ENCODE results near the gene ALDH4A1. TPM values are rescaled to one million over a fixed set of nuclear protein-coding genes. Genes with fewer than 3 reads are reported as not detected.

ALDH4A1 gene, protein sequence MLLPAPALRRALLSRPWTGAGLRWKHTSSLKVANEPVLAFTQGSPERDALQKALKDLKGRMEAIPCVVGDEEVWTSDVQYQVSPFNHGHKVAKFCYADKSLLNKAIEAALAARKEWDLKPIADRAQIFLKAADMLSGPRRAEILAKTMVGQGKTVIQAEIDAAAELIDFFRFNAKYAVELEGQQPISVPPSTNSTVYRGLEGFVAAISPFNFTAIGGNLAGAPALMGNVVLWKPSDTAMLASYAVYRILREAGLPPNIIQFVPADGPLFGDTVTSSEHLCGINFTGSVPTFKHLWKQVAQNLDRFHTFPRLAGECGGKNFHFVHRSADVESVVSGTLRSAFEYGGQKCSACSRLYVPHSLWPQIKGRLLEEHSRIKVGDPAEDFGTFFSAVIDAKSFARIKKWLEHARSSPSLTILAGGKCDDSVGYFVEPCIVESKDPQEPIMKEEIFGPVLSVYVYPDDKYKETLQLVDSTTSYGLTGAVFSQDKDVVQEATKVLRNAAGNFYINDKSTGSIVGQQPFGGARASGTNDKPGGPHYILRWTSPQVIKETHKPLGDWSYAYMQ
- 11.2 and 40.7 TPM in 2 replicates for total RNA-seq (2011; cell fraction: chromatin; rRNA removed; ENCODE audit: low replicate concordance)
- total RNA-seq (2011; cell fraction: nucleolus; rRNA removed), result 26.5 and 44.0 TPM in 2 replicates
- 15.6 and 16.3 TPM in 2 replicates for total RNA-seq (2011; cell fraction: nucleoplasm; rRNA removed)
- total RNA-seq (2014; rRNA removed) (27.2 and 28.7 TPM in 2 replicates), total RNA-seq (2014; rRNA removed; fragmentation: Illumina TruSeq; extraction: Trizol) (4.8 and 6.7 TPM in 2 replicates), total RNA-seq (2015; rRNA removed; fragmentation: Illumina TruSeq; extraction: Trizol) (16.6 and 17.0 TPM in 2 replicates), total RNA-seq (2021) (29.2 and 31.4 TPM in 2 replicates), polyA plus RNA-seq (2011; rRNA removed) (18.8 and 22.1 TPM in 2 replicates), polyA plus RNA-seq (2014; fragmentation: Illumina TruSeq; extraction: Trizol) (15.2 and 21.6 TPM in 2 replicates), polyA plus RNA-seq (2014; fragmentation: Nextera tagmentation; extraction: Ambion mirVana) (under 1 TPM; 0.27 to 0.73 TPM), polyA plus RNA-seq (2014; rRNA removed) (31.2 and 34.3 TPM in 2 replicates), polyA minus RNA-seq (2011; rRNA and poly(A)+ RNA removed) (4.7 and 11.0 TPM in 2 replicates), Bru-seq, nascent RNA (percentile 62 among the genes with signal in this experiment), BruChase-seq, experiment 1, labeled RNA remaining after a 2-hour chase (percentile 54 among the genes with signal in this experiment), BruChase-seq, experiment 2, labeled RNA remaining after a 6-hour chase (percentile 62 among the genes with signal in this experiment)
- polyA plus RNA-seq (2011; cell fraction: cytosol; rRNA removed), result 19.8 and 47.1 TPM in 2 replicates
- 30.2 and 60.5 TPM in 2 replicates for polyA plus RNA-seq (2011; cell fraction: nucleus; rRNA removed)
- 27.3 and 32.5 TPM in 2 replicates for polyA plus RNA-seq (2012)
- polyA minus RNA-seq (2011; cell fraction: cytosol; rRNA and poly(A)+ RNA removed), result 15.9 and 21.1 TPM in 2 replicates
- 13.7 and 17.0 TPM in 2 replicates for polyA minus RNA-seq (2011; cell fraction: nucleus; rRNA and poly(A)+ RNA removed)
- long read RNA-seq, experiment 1, partial matches to known transcripts, result 26 of 35 reads
- long read RNA-seq, experiment 1, other reads (novel, unspliced or antisense), result 7 of 35 reads
- long read RNA-seq, experiment 2, transcript ALDH4A1-202 (15 exons, 3,363 nt), result major isoform, 10 of 38 reads
- long read RNA-seq, experiment 2, partial matches to known transcripts, result 12 of 38 reads
- long read RNA-seq, experiment 2, other reads (novel, unspliced or antisense), result 12 of 38 reads
- long read RNA-seq, experiment 3, partial matches to known transcripts, result 7 of 14 reads
- long read RNA-seq, experiment 3, other reads (novel, unspliced or antisense), result 2 of 14 reads

DNA sequence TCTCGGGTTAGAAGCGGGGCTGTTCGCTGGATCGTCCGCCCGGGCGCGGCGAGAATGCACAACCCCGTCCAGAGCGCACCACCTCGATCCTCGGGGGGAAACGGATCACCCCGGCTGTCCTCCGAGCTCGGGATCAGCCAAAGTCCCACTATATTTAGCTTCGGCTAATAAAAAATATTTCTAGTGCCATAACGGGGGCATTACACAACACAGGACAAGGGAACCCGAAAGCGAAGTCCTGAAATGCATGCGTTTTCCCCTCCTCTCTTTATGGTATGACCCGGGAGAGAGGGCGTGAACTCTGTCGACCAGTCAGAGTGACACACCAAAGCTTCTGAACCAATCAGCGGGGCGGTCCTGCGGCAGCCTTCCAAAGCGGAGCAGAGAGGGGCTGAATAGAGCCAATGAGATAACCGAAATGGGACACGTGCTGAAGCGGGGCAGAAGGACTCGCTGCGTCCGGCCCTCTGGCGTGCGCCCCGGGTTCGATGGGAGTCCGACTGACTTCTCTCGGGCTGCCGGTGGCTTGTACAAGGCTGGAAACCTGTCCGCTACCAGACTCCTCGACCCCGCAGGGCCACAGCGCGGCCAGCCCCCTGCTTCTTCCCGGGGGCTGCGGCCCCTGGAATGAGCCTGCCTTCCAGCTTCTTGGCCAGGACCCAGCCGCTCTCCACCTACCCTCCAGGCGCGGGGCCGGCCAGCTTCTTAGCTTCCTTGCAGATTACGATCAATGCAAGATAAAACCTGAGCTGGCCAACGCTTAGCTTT is at the start of gene ALDH4A1:
TSS of gene ALDH4A1 (minus strand) at position 33 of the 768 bp plus-strand sequence. CDS start at position 1, 32 bp downstream.
- Histone ChIP-seq H3K4me2 (ENCODE audit: insufficient read depth, low read length) (peak within 1 kb of the TSS; percentile 80), H3K4me3 (peak within 1 kb of the TSS; percentile 77), H3K27me3 (ENCODE audit: control insufficient read depth in 2 of 2, insufficient read depth in 2 of 2, low read length in 2 of 2) (no peaks in the 10 kb centered on the region), H3K9me3 (replicated peaks; ENCODE audit: control insufficient read depth, insufficient read depth, low read depth, low read length) (no peaks in the 10 kb centered on the region), H3K27ac (ENCODE audit: extremely low read depth, low read depth, low read length) (peak within 1 kb of the TSS; percentile 92), H4K20me1 (replicated peaks; ENCODE audit: control insufficient read depth, insufficient read depth, low read length) (0 out of 2 replicates have a peak, but pooled peaks cover 4% of the 10 kb centered on the region), H3K9ac (ENCODE audit: insufficient read depth in 1 of 2, low read depth in 2 of 2, low read length in 2 of 2) (peak within 1 kb of the TSS; percentile 89), H3K4me1 (replicated peaks in 1 of 2; ENCODE audit: control insufficient read depth in 2 of 2, insufficient read depth in 2 of 2, low read length in 2 of 2) (peaks cover 30% of the 10 kb centered on the region in 2 experiments), H3K36me3 (ENCODE audit: control insufficient read depth, insufficient read depth, low read length) (0 out of 3 replicates have a peak, but pooled peaks cover under 1% of the 10 kb centered on the region), H3K9me1 (ENCODE audit: control insufficient read depth, insufficient read depth, low read length) (no peaks in the 10 kb centered on the region), H3K79me2 (ENCODE audit: control insufficient read depth, insufficient read depth, low read length) (peaks cover 11% of the 10 kb centered on the region; the same call in 1 of the 3 replicates), H2AFZ (ENCODE audit: low read depth, low read length) (peak within 1 kb of the TSS; percentile 99)
- DNase-seq (ENCODE audit: extremely low read depth in 1 of 4, low spot score in 3 of 4) (peak; percentile 98 to 100 (median 98)), ATAC-seq (peak; percentile 96), FAIRE-seq (peak; percentile 99)
- in situ Hi-C loops (cut with MboI) (loop anchor here (10.0 kb wide), 1 partner anchor 322 kb away; no protein-coding TSS in a partner anchor), intact Hi-C loops (cut with micrococcal nuclease) (loop anchor here (10.0 kb wide), 1 partner anchor 752 kb away; no protein-coding TSS in a partner anchor)
- ChIA-PET CTCF (ENCODE audit: low intra/inter-chr PET ratio) (interaction anchor here (0.7 to 1.9 kb wide), 2 partner anchors 10 to 18 kb away, joined by 3 to 7 read pairs; no protein-coding TSS in a partner anchor), POLR2A (interaction anchor here (0.5 to 1.9 kb wide), 10 partner anchors 9 to 758 kb away, joined by 3 to 13 read pairs (median 3); partner anchors contain the start of genes EMC1 and MRTO4)
- no TSS peak for BruUV-seq (replicated peaks)
- under 1% methylated on average over 54 of the region's 55 CpGs for WGBS (ENCODE audit: insufficient coverage, low coverage, missing lambda C conversion rate)
- TF ChIP-seq, protein P1, sequence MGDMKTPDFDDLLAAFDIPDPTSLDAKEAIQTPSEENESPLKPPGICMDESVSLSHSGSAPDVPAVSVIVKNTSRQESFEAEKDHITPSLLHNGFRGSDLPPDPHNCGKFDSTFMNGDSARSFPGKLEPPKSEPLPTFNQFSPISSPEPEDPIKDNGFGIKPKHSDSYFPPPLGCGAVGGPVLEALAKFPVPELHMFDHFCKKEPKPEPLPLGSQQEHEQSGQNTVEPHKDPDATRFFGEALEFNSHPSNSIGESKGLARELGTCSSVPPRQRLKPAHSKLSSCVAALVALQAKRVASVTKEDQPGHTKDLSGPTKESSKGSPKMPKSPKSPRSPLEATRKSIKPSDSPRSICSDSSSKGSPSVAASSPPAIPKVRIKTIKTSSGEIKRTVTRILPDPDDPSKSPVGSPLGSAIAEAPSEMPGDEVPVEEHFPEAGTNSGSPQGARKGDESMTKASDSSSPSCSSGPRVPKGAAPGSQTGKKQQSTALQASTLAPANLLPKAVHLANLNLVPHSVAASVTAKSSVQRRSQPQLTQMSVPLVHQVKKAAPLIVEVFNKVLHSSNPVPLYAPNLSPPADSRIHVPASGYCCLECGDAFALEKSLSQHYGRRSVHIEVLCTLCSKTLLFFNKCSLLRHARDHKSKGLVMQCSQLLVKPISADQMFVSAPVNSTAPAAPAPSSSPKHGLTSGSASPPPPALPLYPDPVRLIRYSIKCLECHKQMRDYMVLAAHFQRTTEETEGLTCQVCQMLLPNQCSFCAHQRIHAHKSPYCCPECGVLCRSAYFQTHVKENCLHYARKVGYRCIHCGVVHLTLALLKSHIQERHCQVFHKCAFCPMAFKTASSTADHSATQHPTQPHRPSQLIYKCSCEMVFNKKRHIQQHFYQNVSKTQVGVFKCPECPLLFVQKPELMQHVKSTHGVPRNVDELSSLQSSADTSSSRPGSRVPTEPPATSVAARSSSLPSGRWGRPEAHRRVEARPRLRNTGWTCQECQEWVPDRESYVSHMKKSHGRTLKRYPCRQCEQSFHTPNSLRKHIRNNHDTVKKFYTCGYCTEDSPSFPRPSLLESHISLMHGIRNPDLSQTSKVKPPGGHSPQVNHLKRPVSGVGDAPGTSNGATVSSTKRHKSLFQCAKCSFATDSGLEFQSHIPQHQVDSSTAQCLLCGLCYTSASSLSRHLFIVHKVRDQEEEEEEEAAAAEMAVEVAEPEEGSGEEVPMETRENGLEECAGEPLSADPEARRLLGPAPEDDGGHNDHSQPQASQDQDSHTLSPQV (IDR thresholded peaks at IDR 0.05), result peak; percentile 52
- TF ChIP-seq TGIF2 (CRISPR knock-in tag; IDR thresholded peaks at IDR 0.05), result 0 out of 2 replicates have a peak, but pooled peaks have one; percentile 80
- TF ChIP-seq HDAC2 (IDR thresholded peaks at IDR 0.05), result peak; percentile 87
- TF ChIP-seq PHTF2 (CRISPR knock-in tag; IDR thresholded peaks at IDR 0.05), result no peak
- TF ChIP-seq ZNF165 (CRISPR knock-in tag; IDR thresholded peaks at IDR 0.05; ENCODE audit: borderline replicate concordance), result no peak
- no peak for TF ChIP-seq ZNF561 (CRISPR knock-in tag; conservative IDR thresholded peaks at IDR 0.05)
- no peak for TF ChIP-seq RBM39 (optimal IDR thresholded peaks at IDR 0.05; ENCODE audit: low read depth, low read length)
- peak in 1 of 2 experiments; percentile 85; a peak in 2 of 4 replicates for TF ChIP-seq HDAC1 (IDR thresholded peaks at IDR 0.05)
